Activated CD8-positive, alpha-beta memory T cell treated with anti-CD3 and anti-CD28 coated beads, Interleukin-2, amount 50 U/mL, for 1 hour (primary cell): Measurements from ENCODE around the gene PPP1R8.

Source experiments
- DNase-seq: peaks from one replicate; pipeline ENCODE4 v3.0.0-alpha.2; 2020; ENCODE audit errors: extremely low read depth

Gene PPP1R8

DNA sequence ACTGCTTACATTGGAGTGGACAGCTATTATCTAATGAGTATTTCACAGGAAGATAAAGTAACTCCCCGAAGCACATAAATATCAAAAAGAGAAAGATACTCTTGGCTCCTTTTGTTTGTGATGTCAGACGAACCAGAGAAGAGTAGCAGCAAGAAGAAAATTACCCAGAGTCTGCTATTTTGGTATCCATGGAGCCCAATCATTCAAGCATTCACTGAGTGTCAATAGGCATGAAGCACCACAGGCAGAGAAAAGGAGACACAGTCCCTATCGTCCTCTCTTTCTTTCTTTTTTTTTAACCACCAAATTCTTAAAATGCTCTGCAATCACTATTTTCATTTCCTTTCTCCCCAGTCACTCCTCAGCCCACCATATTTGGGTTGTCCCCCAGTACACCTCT is 63.9 kb downstream of the PPP1R8 start:
- DNase-seq: no peak
